A549 (cell line): ENCODE measurements around the gene TSNAXIP1. TPM values are rescaled to one million over a fixed set of nuclear protein-coding genes. Genes with fewer than 3 reads are reported as not detected.

Source experiments
- ATAC-seq, 2 experiments: fragments of 200-7000 bp in 1 of 2; fragments of >200 bp in 1 of 2; cut with Nextera tagmentation in 1 of 2; cut with Tn5 transposase in 1 of 2; 3 replicates each; pipeline versions ENCODE4 v1.8.0 to v1.9.1; 2018 to 2020; ENCODE audit warnings: mild to moderate bottlenecking in 1 of 2, moderate library complexity in 1 of 2
- CTCF ChIA-PET: fragments of 300-600 bp; sonication (Branson Sonifier 250); formaldehyde crosslinking; extraction: SDS; loops from one replicate; lab custom pipeline; 2021; ENCODE audit warnings: antibody characterized with exemption, inconsistent platforms; lab: Yijun Ruan, JAX
- POLR2A ChIA-PET: fragments of 350-600 bp; formaldehyde crosslinking; extraction: SDS; loops from one replicate; lab custom pipeline; 2021; ENCODE audit warnings: antibody characterized with exemption, inconsistent platforms; lab: Yijun Ruan, JAX
- DNase-seq, 2 experiments: peaks; one replicate each; pipeline versions ENCODE4 v3.0.0 to v3.0.0-alpha.2; 2011 to 2016; ENCODE audit warnings: low read depth in 1 of 2, low spot score in 1 of 2
- FAIRE-seq: peaks from 2 replicates; lab custom pipeline; 2011; peaks lifted over from hg19 to GRCh38; lab: Jason Lieb, UNC
- H3K27ac ChIP-seq, 2 experiments: fragments of >200 bp; sonication (Bioruptor Twin); formaldehyde crosslinking; 3 replicates each; pipeline ENCODE4 v1.5.1; 2016 to 2017
- H3K4me1 ChIP-seq: fragments of >200 bp; sonication (Bioruptor Twin); formaldehyde crosslinking; 3 replicates; pipeline ENCODE4 v1.6.1; 2016
- H3K4me2 ChIP-seq: fragments of >200 bp; sonication (Bioruptor Twin); formaldehyde crosslinking; 3 replicates; pipeline ENCODE4 v1.6.1; 2016
- H3K4me3 ChIP-seq: fragments of >200 bp; sonication (Bioruptor Twin); formaldehyde crosslinking; 3 replicates; pipeline ENCODE4 v1.5.1; 2016
- H3K9me3 ChIP-seq: fragments of >200 bp; sonication (Bioruptor Twin); formaldehyde crosslinking; 3 replicates; pipeline ENCODE4 v1.6.1; 2016
- ATOH8 ChIP-seq: fragments of 250-450 bp; sonication (Bioruptor Pico); IDR thresholded peaks from 2 replicates; pipeline ENCODE4 v1.5.0; 2020; ENCODE audit warnings: low read depth, mild to moderate bottlenecking, moderate library complexity
- CBX2 ChIP-seq: fragments of 200-600 bp; sonication (generic); IDR thresholded peaks from 2 replicates; pipeline ENCODE4 v1.6.1; 2016; ENCODE audit warnings: low read depth, mild to moderate bottlenecking, borderline replicate concordance
- CBX8 ChIP-seq: fragments of 200-600 bp; sonication (generic); IDR thresholded peaks from 2 replicates; pipeline ENCODE4 v1.6.1; 2016
- CEBPB ChIP-seq, 2 experiments: fragments of >200 bp in 1 of 2; sonication (Bioruptor Twin) in 1 of 2; formaldehyde crosslinking in 1 of 2; IDR thresholded peaks; 2 replicates each; pipeline ENCODE4 v1.6.1; 2012 to 2016
- E2F6 ChIP-seq: IDR thresholded peaks from 2 replicates; pipeline ENCODE4 v1.6.1; 2012; ENCODE audit warnings: low read depth, borderline replicate concordance
- ELK1 ChIP-seq: fragments of 150-350 bp; IDR thresholded peaks from 2 replicates; pipeline ENCODE4 v1.6.1; 2014; ENCODE audit warnings: low read depth, mild to moderate bottlenecking, low read length
- FOSL2 ChIP-seq, 2 experiments: fragments of 450-650 bp in 1 of 2; fragments of >200 bp in 1 of 2; sonication (Bioruptor Twin) in 1 of 2; formaldehyde crosslinking; IDR thresholded peaks; 2 replicates each; pipeline versions ENCODE4 v1.5.0 to v1.6.1; 2016 to 2020; ENCODE audit warnings: mild to moderate bottlenecking in 1 of 2, moderate library complexity in 1 of 2
- HOXA7 ChIP-seq: fragments of 250-450 bp; sonication (Bioruptor Pico); IDR thresholded peaks from 2 replicates; pipeline ENCODE4 v1.5.0; 2020; ENCODE audit warnings: mild to moderate bottlenecking, moderate library complexity
- KDM1A ChIP-seq: fragments of 200-600 bp; sonication (generic); IDR thresholded peaks from 2 replicates; pipeline ENCODE4 v1.6.1; 2016; ENCODE audit warnings: low read depth, mild to moderate bottlenecking
- KDM5A ChIP-seq: fragments of 200-600 bp; sonication (generic); IDR thresholded peaks from 2 replicates; pipeline ENCODE4 v1.6.1; 2016; ENCODE audit warnings: antibody characterized with exemption, mild to moderate bottlenecking
- MAFK ChIP-seq: fragments of 450-650 bp; IDR thresholded peaks from 2 replicates; pipeline ENCODE4 v1.6.1; 2014; ENCODE audit not compliant: partially characterized antibody
- MAX ChIP-seq: IDR thresholded peaks from 2 replicates; pipeline ENCODE4 v1.6.1; 2012
- NFE2L2 ChIP-seq: fragments of 150-350 bp; conservative IDR thresholded peaks from 2 replicates; pipeline ENCODE4 v1.6.1; 2014; ENCODE audit warnings: low read length
- NPAS2 ChIP-seq: fragments of 250-450 bp; sonication (Bioruptor Pico); IDR thresholded peaks from 2 replicates; pipeline ENCODE4 v1.8.0; 2022; ENCODE audit warnings: mild to moderate bottlenecking, moderate library complexity, borderline replicate concordance
- PHF8 ChIP-seq: fragments of 200-600 bp; sonication (generic); IDR thresholded peaks from 2 replicates; pipeline ENCODE4 v1.6.1; 2016; ENCODE audit warnings: low read depth, mild to moderate bottlenecking, antibody characterized with exemption, moderate library complexity, borderline replicate concordance
- POLR2AphosphoS2 ChIP-seq: conservative IDR thresholded peaks from 2 replicates; pipeline ENCODE4 v1.6.1; 2012; ENCODE audit warnings: low read length, improper control_type of control experiment, inconsistent platforms
- RARB ChIP-seq: fragments of 250-450 bp; sonication (Bioruptor Pico); IDR thresholded peaks from 2 replicates; pipeline ENCODE4 v1.8.0; 2021; ENCODE audit warnings: mild to moderate bottlenecking, moderate library complexity
- RFX5 ChIP-seq: fragments of 450-650 bp; IDR thresholded peaks from 2 replicates; pipeline ENCODE4 v1.7.1; 2014; ENCODE audit warnings: antibody characterized with exemption, mild to moderate bottlenecking, moderate library complexity
- SMC3 ChIP-seq: fragments of >200 bp; sonication (Bioruptor Twin); formaldehyde crosslinking; IDR thresholded peaks from 3 replicates; pipeline ENCODE4 v1.6.1; 2018; ENCODE audit warnings: inconsistent platforms
- SREBF2 ChIP-seq: fragments of 450-650 bp; IDR thresholded peaks from 2 replicates; pipeline ENCODE4 v1.6.1; 2014; ENCODE audit warnings: mild to moderate bottlenecking, moderate library complexity
- TFCP2L1 ChIP-seq: fragments of 250-450 bp; sonication (Bioruptor Pico); IDR thresholded peaks from 2 replicates; pipeline ENCODE4 v1.5.0; 2021; ENCODE audit warnings: mild to moderate bottlenecking
- ZC3H11A ChIP-seq: fragments of 450-650 bp; IDR thresholded peaks from 2 replicates; pipeline ENCODE4 v1.6.1; 2014; ENCODE audit warnings: antibody characterized with exemption, mild to moderate bottlenecking
- ZFP36 ChIP-seq: fragments of 450-650 bp; IDR thresholded peaks from 2 replicates; pipeline ENCODE4 v1.6.1; 2014; ENCODE audit warnings: borderline replicate concordance; ENCODE audit not compliant: partially characterized antibody
- ZNF302 ChIP-seq: fragments of 250-450 bp; sonication (Bioruptor Pico); IDR thresholded peaks from 2 replicates; pipeline ENCODE4 v1.9.0; 2021; ENCODE audit warnings: inconsistent platforms, mild to moderate bottlenecking, moderate library complexity
- ZSCAN20 ChIP-seq: fragments of 250-450 bp; sonication (Bioruptor Pico); IDR thresholded peaks from 2 replicates; pipeline ENCODE4 v1.8.0; 2022; ENCODE audit warnings: mild to moderate bottlenecking, moderate library complexity
- WGBS: methylation state at CpG from one replicate; pipeline ENCODE4 v1.1.6; 2017; ENCODE audit errors: missing lambda C conversion rate; 5-methylcytosine and 5-hydroxymethylcytosine counted together
- polyA plus RNA-seq, 4 experiments: library from polyadenylated mRNA; depleted of rRNA in 3 of 4; stranded (reverse); fragments of >200 nt; fragmentation: RNase III in 1 of 4; extraction: RNeasy Plus Mini Kit Qiagen cat#74134 plus additional on column Dnase treatment in 1 of 4; gene quantifications; 2 replicates in 3 of 4; 3 replicates in 1 of 4; pipeline ENCODE4 v1.2.3, GENCODE V29; 2011 to 2017
- TF ChIP-seq, protein P1 (sequence below): fragments of 450-650 bp; IDR thresholded peaks from 2 replicates; pipeline ENCODE4 v1.6.1; 2014; ENCODE audit warnings: antibody characterized with exemption
- TF ChIP-seq, protein P2 (sequence below): fragments of >200 bp; sonication (Bioruptor Twin); formaldehyde crosslinking; IDR thresholded peaks from 3 replicates; pipeline ENCODE4 v1.5.1; 2016
- TF ChIP-seq, protein P3 (sequence below): fragments of 250-450 bp; sonication (Bioruptor Pico); IDR thresholded peaks from 2 replicates; pipeline ENCODE4 v1.5.0; 2021; ENCODE audit warnings: mild to moderate bottlenecking, moderate library complexity, borderline replicate concordance

TSNAXIP1 gene
- polyA plus RNA-seq, 2 of the 4 experiments (the other 2 are of a cell fraction) = 0.68 to 1.1 TPM

DNA sequence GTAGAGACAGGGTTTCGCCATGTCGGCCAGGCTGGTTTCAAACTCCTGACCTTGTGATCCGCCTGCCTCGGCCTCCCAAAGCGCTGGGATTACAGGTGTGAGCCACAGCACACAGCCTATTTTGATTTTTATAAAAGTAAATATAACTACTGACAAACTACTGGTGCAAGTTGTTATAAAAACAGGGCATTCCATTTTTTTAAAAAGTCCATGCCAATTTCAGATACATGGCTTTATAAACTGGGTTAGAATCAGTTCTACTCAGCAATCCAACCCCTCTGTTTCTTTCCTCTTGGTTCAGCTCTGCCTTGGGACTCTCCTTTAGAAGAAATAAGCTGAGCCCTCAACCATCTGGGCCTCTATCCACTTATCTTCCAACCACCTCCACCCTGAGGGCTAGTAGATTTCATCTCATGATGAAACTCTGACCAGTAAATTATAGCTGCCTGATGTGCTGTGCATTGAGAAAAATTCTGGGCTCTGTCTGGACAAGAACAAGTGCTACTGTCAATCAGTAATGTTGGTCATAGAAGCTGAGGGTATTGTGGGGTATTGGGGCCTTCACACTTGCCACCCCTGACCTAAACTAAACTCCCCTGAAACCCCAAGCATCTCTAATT lies 10.5 kb upstream of the TSNAXIP1 start:
- FAIRE-seq (no peak), ATAC-seq (no peak), DNase-seq (no peak)
- Histone ChIP-seq H3K4me3 (no peak overlapping the region), H3K4me1 (peaks cover 7% of the 10 kb centered on the region; the same call in 1 of the 3 replicates), H3K27ac (no peak overlapping the region), H3K4me2 (no peak overlapping the region), H3K9me3 (no peaks in the 10 kb centered on the region)
- WGBS = 96% methylated on average over 5 of the region's 5 CpGs
- POLR2A ChIA-PET = no interaction called here
- CTCF ChIA-PET = interaction anchor here (1.0 to 1.5 kb wide), 5 partner anchors 10 to 21 kb away, joined by 3 to 8 read pairs (median 3); partner anchors contain the start of genes RANBP10 and TSNAXIP1
- no peak for TF ChIP-seq ZC3H11A
- TF ChIP-seq KDM1A = no peak
- TF ChIP-seq PHF8 = no peak
- TF ChIP-seq, protein P1, sequence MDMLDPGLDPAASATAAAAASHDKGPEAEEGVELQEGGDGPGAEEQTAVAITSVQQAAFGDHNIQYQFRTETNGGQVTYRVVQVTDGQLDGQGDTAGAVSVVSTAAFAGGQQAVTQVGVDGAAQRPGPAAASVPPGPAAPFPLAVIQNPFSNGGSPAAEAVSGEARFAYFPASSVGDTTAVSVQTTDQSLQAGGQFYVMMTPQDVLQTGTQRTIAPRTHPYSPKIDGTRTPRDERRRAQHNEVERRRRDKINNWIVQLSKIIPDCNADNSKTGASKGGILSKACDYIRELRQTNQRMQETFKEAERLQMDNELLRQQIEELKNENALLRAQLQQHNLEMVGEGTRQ = no peak
- no peak for TF ChIP-seq ELK1
- no peak for TF ChIP-seq MAX
- TF ChIP-seq NPAS2 (CRISPR knock-in tag) = no peak
- no peak for TF ChIP-seq E2F6
- TF ChIP-seq FOSL2 (IDR thresholded peaks at IDR 0.05) = no peak
- TF ChIP-seq FOSL2 (CRISPR knock-in tag; IDR thresholded peaks at IDR 0.05) = no peak
- no peak for TF ChIP-seq CBX8
- TF ChIP-seq ZFP36 = no peak
- no peak for TF ChIP-seq RFX5
- no peak for TF ChIP-seq POLR2AphosphoS2
- TF ChIP-seq, protein P2, sequence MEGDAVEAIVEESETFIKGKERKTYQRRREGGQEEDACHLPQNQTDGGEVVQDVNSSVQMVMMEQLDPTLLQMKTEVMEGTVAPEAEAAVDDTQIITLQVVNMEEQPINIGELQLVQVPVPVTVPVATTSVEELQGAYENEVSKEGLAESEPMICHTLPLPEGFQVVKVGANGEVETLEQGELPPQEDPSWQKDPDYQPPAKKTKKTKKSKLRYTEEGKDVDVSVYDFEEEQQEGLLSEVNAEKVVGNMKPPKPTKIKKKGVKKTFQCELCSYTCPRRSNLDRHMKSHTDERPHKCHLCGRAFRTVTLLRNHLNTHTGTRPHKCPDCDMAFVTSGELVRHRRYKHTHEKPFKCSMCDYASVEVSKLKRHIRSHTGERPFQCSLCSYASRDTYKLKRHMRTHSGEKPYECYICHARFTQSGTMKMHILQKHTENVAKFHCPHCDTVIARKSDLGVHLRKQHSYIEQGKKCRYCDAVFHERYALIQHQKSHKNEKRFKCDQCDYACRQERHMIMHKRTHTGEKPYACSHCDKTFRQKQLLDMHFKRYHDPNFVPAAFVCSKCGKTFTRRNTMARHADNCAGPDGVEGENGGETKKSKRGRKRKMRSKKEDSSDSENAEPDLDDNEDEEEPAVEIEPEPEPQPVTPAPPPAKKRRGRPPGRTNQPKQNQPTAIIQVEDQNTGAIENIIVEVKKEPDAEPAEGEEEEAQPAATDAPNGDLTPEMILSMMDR = no peak
- TF ChIP-seq SMC3 = no peak
- TF ChIP-seq, protein P3, sequence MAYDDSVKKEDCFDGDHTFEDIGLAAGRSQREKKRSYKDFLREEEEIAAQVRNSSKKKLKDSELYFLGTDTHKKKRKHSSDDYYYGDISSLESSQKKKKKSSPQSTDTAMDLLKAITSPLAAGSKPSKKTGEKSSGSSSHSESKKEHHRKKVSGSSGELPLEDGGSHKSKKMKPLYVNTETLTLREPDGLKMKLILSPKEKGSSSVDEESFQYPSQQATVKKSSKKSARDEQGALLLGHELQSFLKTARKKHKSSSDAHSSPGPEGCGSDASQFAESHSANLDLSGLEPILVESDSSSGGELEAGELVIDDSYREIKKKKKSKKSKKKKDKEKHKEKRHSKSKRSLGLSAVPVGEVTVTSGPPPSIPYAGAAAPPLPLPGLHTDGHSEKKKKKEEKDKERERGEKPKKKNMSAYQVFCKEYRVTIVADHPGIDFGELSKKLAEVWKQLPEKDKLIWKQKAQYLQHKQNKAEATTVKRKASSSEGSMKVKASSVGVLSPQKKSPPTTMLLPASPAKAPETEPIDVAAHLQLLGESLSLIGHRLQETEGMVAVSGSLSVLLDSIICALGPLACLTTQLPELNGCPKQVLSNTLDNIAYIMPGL (CRISPR knock-in tag) = no peak

- ChIA-PET POLR2A (no interaction called here), CTCF (interaction anchor here (0.6 to 5.5 kb wide), 5 partner anchors 16 to 136 kb away, joined by 3 to 45 read pairs (median 3); no protein-coding TSS in a partner anchor)
- ATAC-seq (no peak; a peak in 2 of 6 replicates), FAIRE-seq (no peak), DNase-seq (no peak)
- Histone ChIP-seq H3K27ac (peak overlapping the region in 1 of 2 experiments; percentile 22; a peak in 1 of 6 replicates), H3K4me3 (no peak overlapping the region), H3K9me3 (no peaks in the 10 kb centered on the region), H3K4me2 (no peak overlapping the region), H3K4me1 (peaks cover 13% of the 10 kb centered on the region)
- 93% methylated on average over 7 of the region's 7 CpGs for WGBS
- TF ChIP-seq ATOH8 (CRISPR knock-in tag) (no peak), TFCP2L1 (CRISPR knock-in tag) (no peak), ZNF302 (CRISPR knock-in tag) (no peak), KDM5A (no peak), NFE2L2 (no peak), CBX2 (no peak), SMC3 (no peak), E2F6 (no peak), RARB (no peak), CEBPB (IDR thresholded peaks at IDR 0.05) (no peak), MAFK (no peak), ZSCAN20 (CRISPR knock-in tag) (no peak), HOXA7 (no peak), SREBF2 (no peak)
Measured at GRCh38 chr16:67800338-67800926, 6.3 kb upstream of the TSNAXIP1 start.
